Esophagus muscularis mucosa (tissue), 3 donors: Measurements from ENCODE around the gene LDLRAD3.
"Not testable (repeated sequence)": the region's sequence is repeated elsewhere in the genome, so short reads cannot be mapped to it uniquely, and the experiment has no call there.

ENCODE experiments used
- POLR2A ChIP-seq: fragments of 450-650 bp; IDR thresholded peaks from one replicate; pipeline ENCODE4 v1.6.1; 2017; ENCODE audit warnings: antibody characterized with exemption, moderate library complexity, mild to moderate bottlenecking, low read depth
- POLR2AphosphoS5 ChIP-seq, 2 donors: sonication (generic); formaldehyde crosslinking; IDR thresholded peaks; one replicate each; pipeline ENCODE4 v1.6.1; 2017; ENCODE audit warnings: antibody characterized with exemption in 2 of 2
- TF ChIP-seq, protein P1 (sequence below), 3 experiments: fragments of 200-600 bp in 2 of 3; fragments of 450-650 bp in 1 of 3; sonication (generic) in 2 of 3; IDR thresholded peaks; one replicate each; pipeline ENCODE4 v1.5.1; 2017 to 2019; ENCODE audit warnings: antibody characterized with exemption in 3 of 3, mild to moderate bottlenecking in 2 of 3, moderate library complexity in 1 of 3

DNA sequence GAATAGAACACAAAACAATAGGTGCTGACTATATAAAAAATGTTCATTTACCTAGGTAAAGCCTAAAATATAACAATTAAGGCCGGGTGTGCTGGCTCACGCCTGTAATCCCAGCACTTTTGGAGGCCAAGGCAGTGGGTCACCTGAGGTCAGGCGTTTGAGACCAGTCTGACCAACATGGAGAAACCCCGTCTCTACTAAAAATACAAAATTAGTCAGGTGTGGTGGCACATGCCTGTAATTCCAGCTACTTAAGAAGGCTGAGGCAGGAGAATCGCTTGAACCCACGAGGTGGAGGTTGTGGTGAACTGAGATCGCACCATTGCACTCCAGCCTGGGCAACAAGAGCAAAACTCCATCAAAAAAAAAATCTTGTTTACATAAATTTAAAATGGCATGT lies 31.4 kb upstream of the LDLRAD3 start:
- TF ChIP-seq, protein P1, sequence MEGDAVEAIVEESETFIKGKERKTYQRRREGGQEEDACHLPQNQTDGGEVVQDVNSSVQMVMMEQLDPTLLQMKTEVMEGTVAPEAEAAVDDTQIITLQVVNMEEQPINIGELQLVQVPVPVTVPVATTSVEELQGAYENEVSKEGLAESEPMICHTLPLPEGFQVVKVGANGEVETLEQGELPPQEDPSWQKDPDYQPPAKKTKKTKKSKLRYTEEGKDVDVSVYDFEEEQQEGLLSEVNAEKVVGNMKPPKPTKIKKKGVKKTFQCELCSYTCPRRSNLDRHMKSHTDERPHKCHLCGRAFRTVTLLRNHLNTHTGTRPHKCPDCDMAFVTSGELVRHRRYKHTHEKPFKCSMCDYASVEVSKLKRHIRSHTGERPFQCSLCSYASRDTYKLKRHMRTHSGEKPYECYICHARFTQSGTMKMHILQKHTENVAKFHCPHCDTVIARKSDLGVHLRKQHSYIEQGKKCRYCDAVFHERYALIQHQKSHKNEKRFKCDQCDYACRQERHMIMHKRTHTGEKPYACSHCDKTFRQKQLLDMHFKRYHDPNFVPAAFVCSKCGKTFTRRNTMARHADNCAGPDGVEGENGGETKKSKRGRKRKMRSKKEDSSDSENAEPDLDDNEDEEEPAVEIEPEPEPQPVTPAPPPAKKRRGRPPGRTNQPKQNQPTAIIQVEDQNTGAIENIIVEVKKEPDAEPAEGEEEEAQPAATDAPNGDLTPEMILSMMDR (IDR thresholded peaks at IDR 0.05), result not testable (repeated sequence)
- TF ChIP-seq POLR2AphosphoS5 (IDR thresholded peaks at IDR 0.05); POLR2A: not testable (repeated sequence)
